GM12878 (cell line): ENCODE data around the gene PPP1R9B. TPM values are rescaled to one million over a fixed set of nuclear protein-coding genes. Genes with fewer than 3 reads are reported as not detected.

ENCODE experiments used
- ATAC-seq: fragments of 200-7000 bp; cut with Tn5 transposase; 3 replicates; pipeline ENCODE4 v1.9.1; 2020; ENCODE audit warnings: mild to moderate bottlenecking, moderate library complexity
- BruUV-seq: library from RNA; stranded (reverse); fragments of 400-500 nt; replicated peaks from 2 replicates; lab custom pipeline; 2021; lab: Mats Ljungman, UMichigan
- CTCF ChIA-PET: fragments of 300-600 bp; sonication (Branson Sonifier 250); formaldehyde crosslinking; extraction: SDS; loops from one replicate; lab custom pipeline; 2021; ENCODE audit warnings: inconsistent platforms; lab: Yijun Ruan, JAX
- POLR2A ChIA-PET: fragments of 350-600 bp; formaldehyde crosslinking; extraction: SDS; loops from one replicate; lab custom pipeline; 2021; ENCODE audit warnings: inconsistent platforms; lab: Charles Lee
- RAD21 ChIA-PET: fragments of 300-600 bp; sonication (Branson Sonifier 250); formaldehyde crosslinking; loops from one replicate; lab custom pipeline; 2023; ENCODE audit warnings: antibody characterized with exemption; ENCODE audit not compliant: unreplicated experiment; lab: Charles Lee
- SMC1A ChIA-PET: fragments of 300-600 bp; sonication (Branson Sonifier 250); formaldehyde crosslinking; loops from one replicate; lab custom pipeline; 2023; ENCODE audit not compliant: unreplicated experiment, uncharacterized antibody; lab: Charles Lee
- DNase-seq: peaks from one replicate; pipeline ENCODE4 v3.0.0-alpha.2; 2011; ENCODE audit warnings: low read depth, low spot score
- FAIRE-seq: peaks from 3 replicates; lab custom pipeline; 2011; peaks lifted over from hg19 to GRCh38; lab: Jason Lieb, UNC
- H2AFZ ChIP-seq: 2 replicates; pipeline ENCODE4 v1.6.0; 2011; ENCODE audit warnings: low read depth, low read length, control low read depth; ENCODE audit not compliant: control insufficient read depth
- H3K27ac ChIP-seq: 2 replicates; pipeline ENCODE4 v1.5.1; 2011; ENCODE audit warnings: control low read depth; ENCODE audit not compliant: control insufficient read depth, insufficient read depth
- H3K27me3 ChIP-seq, 2 experiments: replicated peaks in 1 of 2; 2 replicates each; pipeline versions ENCODE4 v1.6.0 to v1.6.1; 2011; ENCODE audit warnings: low read length in 1 of 2; ENCODE audit not compliant: control insufficient read depth in 2 of 2, insufficient read depth in 2 of 2
- H3K36me3 ChIP-seq, 2 experiments: 2 replicates each; pipeline ENCODE4 v1.5.1; 2011; ENCODE audit warnings: low read length in 1 of 2; ENCODE audit not compliant: control insufficient read depth in 2 of 2, insufficient read depth in 2 of 2
- H3K4me1 ChIP-seq: 2 replicates; pipeline ENCODE4 v1.6.1; 2011; ENCODE audit warnings: mild to moderate bottlenecking, low read length, moderate library complexity, mixed read lengths; ENCODE audit not compliant: control insufficient read depth, insufficient read depth
- H3K4me2 ChIP-seq: 2 replicates; pipeline ENCODE4 v1.6.0; 2011; ENCODE audit warnings: control low read depth; ENCODE audit not compliant: control insufficient read depth, insufficient read depth
- H3K4me3 ChIP-seq: fragments of 200-600 bp; sonication (generic); 2 replicates; pipeline ENCODE4 v1.5.1; 2016
- H3K79me2 ChIP-seq: 2 replicates; pipeline ENCODE4 v1.6.0; 2011; ENCODE audit warnings: low read length; ENCODE audit not compliant: control insufficient read depth, insufficient read depth
- H3K9ac ChIP-seq: 2 replicates; pipeline ENCODE4 v1.8.0; 2011; ENCODE audit warnings: low read length, control low read depth, mixed read lengths; ENCODE audit not compliant: control insufficient read depth, insufficient read depth
- H3K9me3 ChIP-seq: replicated peaks from 3 replicates; pipeline ENCODE4 v1.5.1; 2011; ENCODE audit warnings: mild to moderate bottlenecking, low read length; ENCODE audit not compliant: control insufficient read depth, insufficient read depth
- H4K20me1 ChIP-seq: 2 replicates; pipeline ENCODE4 v1.6.0; 2011; ENCODE audit not compliant: control insufficient read depth, insufficient read depth
- BHLHE40 ChIP-seq, 2 experiments: fragments of 450-650 bp in 1 of 2; IDR thresholded peaks; 2 replicates each; pipeline ENCODE4 v1.6.1; 2011 to 2017; ENCODE audit warnings: low read depth in 2 of 2, borderline replicate concordance in 1 of 2, improper control_type of control experiment in 1 of 2, low read length in 1 of 2, mild to moderate bottlenecking in 1 of 2
- CBX3 ChIP-seq: fragments of 200-600 bp; sonication (generic); IDR thresholded peaks from 2 replicates; pipeline ENCODE4 v1.6.1; 2016; ENCODE audit warnings: low read depth, borderline replicate concordance
- WGBS: methylation state at CpG from one replicate; pipeline ENCODE4 v1.1.6; 2016; ENCODE audit warnings: low lambda C conversion rate; ENCODE audit not compliant: insufficient replicate concordance, insufficient coverage; ENCODE audit errors: missing lambda C conversion rate; 5-methylcytosine and 5-hydroxymethylcytosine counted together
- in situ Hi-C: fragments of 300-500 bp; cut with MboI; formaldehyde crosslinking; loops from 9 replicates; pipeline ENCODE4 v1.14.3; 2018; ENCODE audit warnings: mixed read lengths
- intact Hi-C: fragments of 100-400 bp; cut with micrococcal nuclease; formaldehyde crosslinking; loops from one replicate; pipeline ENCODE4 v1.14.2; 2022; ENCODE audit not compliant: unreplicated experiment
- polyA plus RNA-seq, 11 experiments: library from polyadenylated mRNA; depleted of rRNA in 4 of 11; unstranded in 6 of 11; stranded (reverse) in 5 of 11; fragments of >200 nt; fragmentation: Nextera tagmentation in 4 of 11; fragmentation: Illumina TruSeq in 1 of 11; extraction: Ambion mirVana in 4 of 11; extraction: Trizol in 1 of 11; gene quantifications; 1 replicate in 1 of 11; 2 replicates in 10 of 11; pipeline versions ENCODE4 v1.2.1 to v1.2.3, GENCODE V29; 2011 to 2016; ENCODE audit warnings: inconsistent platforms in 2 of 11, missing spikeins in 2 of 11, low read depth in 1 of 11
- total RNA-seq, 4 experiments: library from RNA; depleted of rRNA in 3 of 4; stranded (reverse); fragments of >200 nt in 3 of 4; fragmentation: Illumina TruSeq in 1 of 4; extraction: Trizol in 1 of 4; gene quantifications; 2 replicates each; pipeline versions ENCODE4 v1.2.1 to v1.2.3, GENCODE V29; 2013 to 2021

Gene PPP1R9B
- total and polyA plus RNA-seq, 10 of the 15 experiments (the other 5 are each of a cell fraction or from before 2014, with no cell fraction given): 0.20 to 107 (median 37.5) TPM

GRCh38 chr17:50141026-50141744 lies 9.3 kb downstream of the PPP1R9B start:
- WGBS: 81% methylated on average over 12 of the region's 16 CpGs
- Histone ChIP-seq H3K27me3 (no peaks in the 10 kb centered on the region), H3K4me1 (peaks cover 46% of the 10 kb centered on the region), H3K4me2 (0 out of 2 replicates have a peak overlapping the region, but pooled peaks have one; percentile 5), H2AFZ (no peak overlapping the region), H3K9ac (no peak overlapping the region), H3K9me3 (no peaks in the 10 kb centered on the region), H4K20me1 (peaks cover 22% of the 10 kb centered on the region), H3K4me3 (no peak overlapping the region), H3K79me2 (peaks cover 44% of the 10 kb centered on the region), H3K27ac (no peak overlapping the region), H3K36me3 (peaks cover 69 to 74% of the 10 kb centered on the region in 2 experiments)
- no peak for ATAC-seq
- ChIA-PET RAD21 (interaction anchor here (0.7 to 1.5 kb wide), 3 partner anchors 19 to 27 kb away, joined by 3 to 6 read pairs (median 3); no protein-coding TSS in a partner anchor), SMC1A (interaction anchor here (0.8 to 3.7 kb wide), 5 partner anchors 10 to 23 kb away, joined by 3 to 29 read pairs (median 4); no protein-coding TSS in a partner anchor), CTCF (interaction anchor here (0.6 to 6.9 kb wide), 12 partner anchors 9 to 703 kb away, joined by 3 to 87 read pairs (median 9); partner anchors contain the start of genes PPP1R9B, SAMD14 and SGCA), POLR2A (interaction anchor here (0.6 to 1.8 kb wide), 4 partner anchors 9 to 47 kb away, joined by 3 to 5 read pairs (median 4); partner anchors contain the start of gene PPP1R9B)
- intact Hi-C loops: no loop called here
- no peak for DNase-seq
- TF ChIP-seq CBX3 (no peak), BHLHE40 (IDR thresholded peaks at IDR 0.05; ENCODE audit: borderline replicate concordance in 1 of 2, low read depth in 2 of 2, low read length in 1 of 2) (peak in 1 of 2 experiments; percentile 25; a peak in 1 of 4 replicates)
- in situ Hi-C loops: no loop called here
- no TSS peak for BruUV-seq
- no peak for FAIRE-seq
